ENCODE data around the gene NARS2.

The NARS2 gene

DNA sequence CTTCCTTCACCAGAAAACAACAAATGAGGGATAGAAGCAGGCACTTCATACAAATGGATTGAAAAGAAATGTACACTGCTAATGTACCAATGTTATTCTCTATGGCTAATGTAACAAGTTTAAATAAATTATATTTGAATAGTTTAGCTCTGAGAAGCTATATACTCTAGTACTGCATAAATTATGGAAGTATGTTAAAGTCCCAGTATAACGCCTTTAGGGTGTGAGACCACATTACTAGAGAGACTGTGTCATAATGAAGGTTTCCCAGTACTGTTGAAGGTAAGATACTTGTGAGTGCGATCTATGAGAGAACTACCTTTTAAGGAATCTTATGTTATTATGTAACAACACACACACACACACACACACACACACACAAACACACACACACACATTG, 117.2 kb downstream of the NARS2 start:
- no peak overlapping the region for H3K4me3 ChIP-seq
- no peak overlapping the region for H3K27ac ChIP-seq

DNA sequence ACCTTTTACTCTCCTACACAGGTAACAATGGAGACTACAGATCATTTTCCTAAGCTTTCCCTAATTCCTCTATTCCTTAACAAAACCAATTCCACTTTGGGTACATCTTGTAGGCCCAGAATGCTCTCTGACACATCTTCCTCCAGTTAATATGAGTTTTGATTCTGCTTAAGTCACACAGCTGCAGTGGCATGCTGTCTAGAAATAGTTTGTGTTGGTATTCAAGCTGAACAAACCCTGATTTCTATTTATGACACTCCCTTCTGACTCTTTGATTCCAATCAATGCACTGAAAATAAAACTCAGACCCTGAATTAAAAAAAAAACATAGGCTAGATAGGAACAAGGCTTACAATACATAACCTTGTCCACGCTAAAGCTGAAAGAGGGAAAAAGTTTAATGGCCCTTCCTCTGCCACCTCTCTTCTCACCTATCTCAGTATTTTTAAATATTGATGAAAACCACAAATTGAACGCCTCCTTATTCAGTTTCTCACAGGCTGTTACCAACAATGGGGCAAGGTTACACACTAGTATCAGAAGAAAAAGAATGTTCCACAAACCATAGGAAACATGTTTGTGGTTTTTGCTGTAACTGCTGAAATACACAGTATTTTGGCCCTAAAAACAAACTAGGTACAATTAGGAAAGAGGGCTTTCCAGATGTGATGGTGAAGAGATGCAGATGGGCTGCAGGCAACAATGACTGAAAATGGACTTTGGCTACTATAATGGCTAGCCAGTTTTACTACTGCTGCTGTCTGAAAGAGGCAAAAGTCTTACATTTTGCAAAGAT, 121.3 kb downstream of the NARS2 start:
- Histone ChIP-seq H3K4me3 (no peak overlapping the region), H3K27ac (no peak overlapping the region)

DNA sequence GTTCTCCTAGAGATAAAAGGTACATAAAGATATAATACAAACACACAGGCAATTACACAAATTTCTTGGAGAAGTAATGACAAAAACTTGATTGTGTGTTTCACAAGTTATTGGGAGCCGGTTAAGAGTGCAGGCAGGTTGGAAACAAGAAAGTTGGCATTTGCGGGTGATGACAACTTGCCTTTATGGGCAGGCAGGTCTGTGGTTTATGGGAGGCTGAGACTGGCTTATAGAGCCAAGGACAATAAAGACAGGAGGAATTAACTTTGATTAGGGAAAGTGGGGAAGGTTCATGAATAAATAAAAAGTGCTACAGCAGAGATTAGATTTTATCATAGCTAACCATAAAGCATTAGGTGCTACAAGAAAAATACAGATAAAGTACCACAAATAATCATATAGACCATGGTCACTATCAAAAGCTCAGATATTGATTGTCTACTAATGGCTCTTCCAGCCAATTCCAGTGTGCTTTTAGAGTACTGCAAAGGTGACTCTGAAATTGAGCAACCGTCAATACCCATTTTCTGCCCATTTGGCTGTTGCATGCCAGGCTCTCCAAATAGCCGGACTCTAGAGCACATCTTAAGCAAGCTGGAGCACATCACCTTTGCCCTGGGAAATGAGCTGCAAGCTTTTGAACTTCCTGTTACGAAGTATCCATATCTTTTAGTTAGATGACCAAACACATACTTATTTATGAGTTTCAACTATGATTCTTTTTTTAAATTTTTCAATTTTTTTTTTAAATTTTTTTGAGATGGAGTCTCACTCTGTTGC, 123.1 kb downstream of the NARS2 start:
- no peak overlapping the region for H3K27ac ChIP-seq
- no peak overlapping the region for H3K4me3 ChIP-seq

DNA sequence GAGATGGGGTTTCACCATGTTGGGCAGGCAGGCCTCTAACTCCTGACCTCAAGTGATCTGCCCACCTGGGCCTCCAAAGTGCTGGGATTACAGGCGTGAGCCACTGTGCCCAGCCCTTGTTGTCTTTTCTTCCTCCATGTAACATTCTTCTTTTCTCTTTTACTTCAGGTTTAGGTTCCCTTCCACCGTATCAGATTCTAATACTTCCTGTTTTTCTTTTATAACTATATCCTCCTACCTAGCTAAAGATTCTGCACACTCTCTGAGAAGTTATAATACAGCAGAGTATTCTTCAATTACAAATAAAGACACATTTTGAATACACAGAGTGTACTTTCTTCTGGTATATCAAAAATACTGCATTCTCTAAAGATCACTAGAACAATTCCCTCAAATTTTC, 123.8 kb downstream of the NARS2 start:
- Histone ChIP-seq H3K27ac (no peak overlapping the region), H3K4me3 (no peak overlapping the region)

DNA sequence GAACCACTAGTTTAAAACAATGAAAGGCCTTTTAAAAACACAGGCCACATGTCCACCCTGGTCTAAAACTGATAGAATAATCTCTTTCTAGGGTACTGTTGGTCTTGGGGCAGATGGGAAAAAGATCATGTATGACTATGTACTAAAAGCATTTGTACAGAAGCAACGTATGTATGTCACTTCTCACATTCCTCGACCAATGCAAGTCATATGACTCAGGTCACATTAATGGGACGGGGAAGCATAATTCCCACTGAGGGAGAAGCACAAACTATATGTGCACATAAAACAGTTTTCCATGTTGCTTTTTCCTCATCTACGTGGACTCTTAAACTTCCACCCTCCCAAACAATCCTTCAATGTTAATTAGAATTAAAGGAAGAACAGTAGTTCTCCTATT, 124.8 kb downstream of the NARS2 start:
- Histone ChIP-seq H3K4me3 (no peak overlapping the region), H3K27ac (no peak overlapping the region)

DNA sequence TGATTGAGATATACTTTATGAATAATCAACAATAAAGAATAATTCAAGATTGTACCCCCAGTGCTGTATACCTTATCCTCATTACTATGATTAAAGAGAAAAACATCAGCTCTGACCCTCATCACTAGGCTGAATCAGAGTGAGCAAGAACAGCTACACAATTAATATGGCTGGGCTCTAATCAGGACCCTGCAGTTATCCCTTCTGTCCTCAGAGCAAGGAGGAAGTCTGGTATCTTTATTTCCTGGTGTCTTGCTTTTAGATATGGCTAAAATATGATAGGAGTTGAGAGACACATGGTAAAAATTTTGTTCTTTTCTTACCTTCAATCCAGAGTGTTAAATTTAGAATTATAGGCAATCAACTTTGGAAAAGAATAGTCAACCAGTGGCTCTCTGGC, 128.5 kb downstream of the NARS2 start:
- Histone ChIP-seq H3K4me3 (no peak overlapping the region), H3K27ac (no peak overlapping the region)

DNA sequence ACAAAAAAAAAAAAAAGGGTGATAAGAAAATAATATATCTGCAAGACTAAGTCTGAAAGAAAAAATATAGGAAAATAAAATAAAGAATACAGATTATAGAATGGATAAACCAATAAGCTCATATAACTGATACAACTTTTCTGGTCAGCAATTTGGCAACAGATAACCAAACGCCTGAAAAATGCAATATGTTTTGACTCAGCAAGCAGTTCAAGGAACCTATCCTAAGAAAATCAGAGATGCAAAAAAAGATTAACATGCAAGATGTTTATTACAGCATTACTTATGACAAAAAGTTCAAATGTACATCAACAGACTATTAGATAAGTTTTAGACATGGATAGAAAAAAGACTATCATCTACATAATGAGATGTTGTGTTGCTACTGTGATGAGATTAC, 129.9 kb downstream of the NARS2 start:
- Histone ChIP-seq H3K4me3 (no peak overlapping the region), H3K27ac (no peak overlapping the region)

DNA sequence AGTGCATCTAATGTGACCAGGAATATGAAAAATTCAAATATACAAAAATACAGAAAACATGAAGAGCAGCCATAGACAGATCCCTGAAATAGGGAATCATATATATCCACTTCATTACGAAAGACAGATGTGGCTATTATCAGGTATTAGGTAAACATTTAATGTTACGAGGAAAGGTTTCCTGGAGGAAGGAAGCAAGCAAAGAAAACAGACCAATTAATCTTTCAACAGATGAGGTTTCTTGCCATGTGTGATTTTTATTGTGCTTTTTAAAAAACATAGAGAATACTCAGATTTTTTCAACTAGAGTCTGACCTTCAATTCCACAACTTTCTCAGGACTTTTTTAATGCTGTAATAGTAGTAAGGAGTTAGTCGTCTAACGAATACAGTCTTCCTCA, 132.7 kb downstream of the NARS2 start:
- Histone ChIP-seq H3K27ac (no peak overlapping the region), H3K4me3 (no peak overlapping the region)

DNA sequence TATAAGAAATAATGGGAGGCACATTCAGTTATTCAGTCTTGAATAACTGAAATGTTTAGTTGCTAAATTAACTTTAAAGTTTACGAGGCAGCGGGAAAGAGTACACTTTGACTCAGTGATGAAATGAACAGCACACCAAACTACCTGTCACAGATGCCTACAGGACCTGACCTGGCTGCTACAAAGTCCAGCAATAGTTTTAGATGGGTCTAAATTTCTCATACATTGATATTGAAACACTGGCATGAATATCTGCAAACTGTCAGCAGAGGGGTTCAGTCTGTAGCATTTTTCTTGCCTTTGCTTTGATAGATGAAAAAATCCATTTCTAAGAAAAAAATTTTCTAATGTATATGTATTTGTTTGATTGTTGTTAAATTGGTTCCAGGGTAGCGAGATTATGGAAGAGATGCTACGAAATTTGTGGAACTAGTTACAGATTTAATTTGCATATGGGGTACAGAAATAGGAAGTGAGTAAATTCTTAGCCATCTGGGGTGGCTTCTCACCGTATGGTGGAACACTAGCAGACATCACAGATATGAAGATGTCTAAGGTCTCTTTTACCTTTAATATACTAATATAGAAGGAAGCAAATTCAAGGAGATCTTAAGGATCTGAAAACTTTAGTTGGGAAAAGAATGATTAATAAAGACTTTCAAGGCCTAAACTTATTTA, 136.2 kb downstream of the NARS2 start:
- Histone ChIP-seq H3K27ac (no peak overlapping the region), H3K4me3 (no peak overlapping the region)

DNA sequence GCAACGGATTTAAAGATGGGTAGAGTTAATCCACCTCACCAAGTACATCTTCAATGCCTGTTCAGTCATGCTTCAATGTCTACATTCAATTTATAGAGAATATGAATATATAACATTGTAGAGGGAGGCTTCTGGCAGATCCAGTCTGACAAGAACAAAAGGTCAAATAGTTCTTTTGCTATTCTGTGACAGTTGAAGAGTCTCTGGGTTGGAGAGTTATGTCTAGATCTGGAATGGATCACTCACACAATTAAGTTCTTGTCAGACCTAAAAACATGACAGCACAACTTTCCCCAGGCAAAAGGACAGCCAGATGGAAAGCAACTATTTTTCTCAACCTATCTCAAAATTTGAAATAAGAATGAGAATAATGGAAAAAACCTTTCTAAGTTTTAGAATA, 141.7 kb downstream of the NARS2 start:
- H3K4me3 ChIP-seq = no peak overlapping the region
- H3K27ac ChIP-seq = no peak overlapping the region

DNA sequence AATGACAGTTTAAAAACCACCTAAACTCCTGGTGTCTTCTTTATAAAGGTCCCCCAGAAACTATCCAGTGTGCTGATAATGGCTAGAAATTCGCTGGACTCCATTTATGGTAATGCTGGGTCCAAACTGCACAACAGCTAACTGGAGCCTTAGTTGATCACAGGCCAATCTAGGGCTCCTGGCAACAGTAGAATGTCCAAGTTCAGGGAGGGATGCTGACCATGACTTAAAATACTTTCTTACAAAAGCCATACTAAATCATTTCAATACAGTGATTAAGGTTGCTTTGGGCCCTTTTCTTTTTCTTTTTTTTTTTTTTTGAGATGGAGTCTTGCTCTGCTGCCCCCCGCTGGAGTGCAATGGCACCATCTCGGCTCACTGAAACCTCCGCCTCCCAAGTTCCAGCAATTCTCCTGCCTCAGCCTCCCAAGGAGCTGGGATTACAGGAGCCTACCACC, 142.6 kb downstream of the NARS2 start:
- Histone ChIP-seq H3K27ac (no peak overlapping the region), H3K4me3 (no peak overlapping the region)

DNA sequence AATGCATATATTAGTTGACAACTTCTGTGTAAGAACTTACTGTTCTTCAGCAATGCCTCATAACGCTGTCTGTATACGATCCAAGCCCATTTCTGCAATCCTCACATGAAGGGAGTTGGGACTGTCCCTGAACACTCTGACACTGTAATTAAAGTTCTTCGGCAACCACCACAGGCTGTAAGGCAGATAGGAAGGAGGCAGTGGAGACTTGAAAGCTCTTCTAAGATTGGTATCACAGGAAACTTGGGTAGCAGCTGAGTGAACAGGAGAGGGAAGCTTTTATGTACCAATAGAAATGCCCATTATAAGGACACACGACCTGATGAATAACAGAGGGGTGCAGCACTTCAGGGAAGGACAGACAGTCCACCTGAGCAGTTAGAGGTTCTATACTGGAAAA, 145.0 kb downstream of the NARS2 start:
- Histone ChIP-seq H3K4me3 (no peak overlapping the region), H3K27ac (no peak overlapping the region)

DNA sequence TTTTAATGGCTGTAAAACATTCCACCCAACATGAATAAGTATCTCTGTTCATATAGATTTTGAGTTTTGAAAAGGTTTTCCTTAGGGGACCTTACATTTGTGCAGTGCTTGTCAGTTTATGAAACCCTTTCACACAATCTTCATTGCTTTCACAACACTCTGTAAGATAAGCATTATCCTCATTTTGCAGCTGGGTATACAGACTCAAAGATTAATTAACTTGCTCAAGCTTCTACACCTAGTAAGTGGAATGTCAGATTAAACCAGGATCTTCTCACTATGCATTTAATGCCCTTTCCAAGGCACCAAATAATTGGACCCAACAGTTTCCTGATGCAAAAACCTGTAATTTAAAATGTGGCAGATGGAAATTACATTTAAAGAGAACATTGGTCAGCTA, 145.5 kb downstream of the NARS2 start:
- Histone ChIP-seq H3K27ac (no peak overlapping the region), H3K4me3 (no peak overlapping the region)

DNA sequence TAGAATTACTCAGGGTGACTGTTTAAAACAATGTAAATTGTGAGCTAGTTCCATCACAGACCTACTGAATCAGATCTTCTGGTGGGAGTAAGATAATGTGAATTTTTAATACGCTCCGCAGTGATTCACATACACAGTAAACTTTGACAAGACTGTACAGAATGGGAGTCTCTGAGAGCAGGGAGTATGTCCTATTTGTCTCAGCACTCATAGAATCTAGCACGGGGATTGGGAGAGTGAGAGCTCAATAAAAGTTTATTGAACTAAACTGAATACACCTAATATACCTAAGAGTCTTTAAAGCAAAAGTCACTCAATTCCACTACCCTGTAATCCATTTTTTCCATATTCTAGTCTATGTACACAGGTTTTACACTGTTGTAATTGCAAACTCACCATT, 145.9 kb downstream of the NARS2 start:
- H3K4me3 ChIP-seq = no peak overlapping the region
- H3K27ac ChIP-seq = peak overlapping the region in 1 of 21 experiments; percentile 35

DNA sequence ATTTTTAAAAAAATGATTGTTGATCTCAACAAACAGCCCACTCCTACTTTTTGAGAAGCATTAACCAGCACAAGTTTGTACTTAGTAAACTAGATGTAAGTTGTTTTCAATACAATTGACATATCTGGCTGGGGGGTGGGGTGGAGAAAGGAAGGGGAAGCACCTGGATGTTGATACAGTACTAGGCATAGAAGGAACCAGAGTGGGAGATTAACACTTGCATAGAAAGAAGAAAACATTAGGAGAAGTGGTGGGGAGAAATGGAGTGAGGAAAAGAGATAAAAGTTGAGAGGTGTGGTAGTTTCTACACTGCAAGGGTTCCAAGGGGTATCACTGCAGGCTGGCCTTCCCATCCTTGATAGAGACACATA, 146.4 kb downstream of the NARS2 start:
- Histone ChIP-seq H3K27ac (peak overlapping the region in 6 of 21 experiments; percentile 19 to 54 (median 30)), H3K4me3 (no peak overlapping the region)

DNA sequence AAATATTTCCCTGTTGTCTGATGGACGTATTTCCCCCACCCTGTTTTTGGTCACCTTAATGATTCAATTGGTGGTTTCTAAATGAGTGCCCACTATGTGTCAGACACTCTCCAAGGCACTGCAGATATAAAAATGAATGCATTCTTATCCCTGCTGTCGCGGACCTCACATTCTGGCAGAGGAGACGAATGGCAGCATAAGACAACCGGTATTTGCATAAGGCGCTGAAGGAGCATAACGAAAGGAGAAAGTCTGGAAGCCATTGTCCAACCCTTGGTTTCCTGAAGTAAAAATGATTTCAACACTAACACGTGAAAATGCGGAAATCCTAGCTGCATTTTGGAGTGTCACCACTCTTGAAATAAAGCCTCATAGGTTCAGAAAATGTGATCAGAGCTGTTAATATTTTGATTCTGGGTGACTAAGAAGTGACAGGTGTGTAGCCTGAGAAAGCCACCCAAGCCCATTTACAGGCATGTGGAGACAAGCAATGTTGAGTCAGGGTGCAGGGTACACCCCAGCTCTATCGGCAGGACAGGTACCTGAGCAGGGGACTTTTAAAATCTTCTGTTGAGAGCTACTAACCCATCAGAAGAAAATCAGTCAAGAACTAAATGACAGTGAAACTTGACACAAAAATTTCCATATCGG, 146.9 kb downstream of the NARS2 start:
- H3K4me3 ChIP-seq = no peak overlapping the region
- peak overlapping the region in 8 of 21 experiments; percentile 19 to 59 (median 34) for H3K27ac ChIP-seq

DNA sequence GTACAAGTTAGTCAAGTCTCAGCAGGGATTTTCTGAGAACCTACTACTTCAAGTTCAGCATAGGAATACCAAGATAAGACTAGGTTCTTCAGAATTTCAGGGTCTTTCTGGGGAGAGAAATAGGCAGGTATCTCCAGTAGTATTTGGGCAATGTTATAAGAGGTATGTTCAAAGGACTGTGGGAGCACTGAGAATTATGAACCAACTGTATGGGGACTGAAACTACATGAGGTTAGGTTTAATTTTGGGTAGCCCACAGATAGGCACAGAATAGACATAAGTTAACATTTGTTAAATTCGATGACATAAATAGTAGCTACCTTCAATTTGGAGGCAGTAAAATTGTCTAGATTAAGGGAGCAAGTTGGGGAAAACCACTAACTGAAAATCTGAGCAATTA, 147.8 kb downstream of the NARS2 start:
- Histone ChIP-seq H3K4me3 (no peak overlapping the region), H3K27ac (peak overlapping the region in 1 of 21 experiments; percentile 6)

DNA sequence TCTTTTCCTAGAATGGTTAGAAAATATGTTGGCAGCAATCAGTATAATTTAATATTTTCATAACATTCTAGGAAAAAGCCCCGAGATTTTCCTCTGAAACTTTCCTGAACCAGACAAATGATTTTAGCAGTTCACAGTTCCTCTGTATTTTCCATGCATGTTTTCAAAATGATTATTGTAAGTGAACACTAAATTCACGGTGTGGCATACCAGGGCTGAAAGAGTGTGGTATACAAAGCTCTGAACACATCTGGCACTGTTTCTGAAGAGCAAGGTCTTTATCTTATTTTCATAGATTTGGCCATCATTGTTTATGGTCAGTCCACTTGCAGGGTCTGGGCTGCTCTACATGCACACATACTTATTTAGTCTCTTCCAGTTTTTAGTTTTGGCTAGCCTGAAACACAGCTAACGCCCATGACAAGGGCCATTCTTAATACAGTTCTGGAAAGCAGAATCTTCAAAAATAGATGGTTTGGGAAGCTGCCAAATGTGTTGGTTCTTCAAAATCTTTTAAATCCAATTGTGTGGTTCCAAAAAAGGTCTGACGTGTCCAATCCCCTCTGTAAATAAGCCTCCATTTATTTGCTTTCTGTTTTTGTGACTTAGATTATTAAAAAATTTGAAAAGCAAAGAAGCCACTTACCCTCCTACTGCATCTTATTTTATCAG, 149.1 kb downstream of the NARS2 start:
- Histone ChIP-seq H3K4me3 (no peak overlapping the region), H3K27ac (peak overlapping the region in 13 of 21 experiments; percentile 2 to 70 (median 42))
